ENCODE results near the gene CENPS.

CENPS gene

GRCh38 chr1:10430216-10431069 lies at the start of gene CENPS:
Gene CENPS (plus strand): TSS chr1:10430433. CDS start chr1:10430518, 85 bp downstream.
- peak; percentile 97 for TF ChIP-seq CTCF (IDR thresholded peaks at IDR 0.05; ENCODE audit: control insufficient read depth, extremely low read depth, insufficient read depth)
- H3K4me3 ChIP-seq (ENCODE audit: low read depth, low read length) = peak within 1 kb of the TSS; percentile 95
- peak; percentile 37 for DNase-seq (ENCODE audit: low read depth)

GRCh38 chr1:10380594-10381275 lies 49.5 kb upstream of the CENPS start:
- TF ChIP-seq CTCF (IDR thresholded peaks at IDR 0.05; ENCODE audit: control insufficient read depth, extremely low read depth, insufficient read depth) = no peak
- no peak for DNase-seq (ENCODE audit: low read depth)
- H3K4me3 ChIP-seq (ENCODE audit: low read depth, low read length) = no peak overlapping the region

GRCh38 chr1:10383630-10384029 lies 46.6 kb upstream of the CENPS start:
- no peak for TF ChIP-seq CTCF (IDR thresholded peaks at IDR 0.05; ENCODE audit: control insufficient read depth, extremely low read depth, insufficient read depth)
- DNase-seq (ENCODE audit: low read depth) = no peak
- H3K4me3 ChIP-seq (ENCODE audit: low read depth, low read length) = no peak overlapping the region

- H3K4me3 ChIP-seq (ENCODE audit: low read depth, low read length) = no peak overlapping the region
- DNase-seq (ENCODE audit: low read depth) = no peak
- TF ChIP-seq CTCF (IDR thresholded peaks at IDR 0.05; ENCODE audit: control insufficient read depth, extremely low read depth, insufficient read depth) = no peak
Measured at GRCh38 chr1:10384219-10384618, 46.0 kb upstream of the CENPS start.

GRCh38 chr1:10386761-10387676 lies 43.2 kb upstream of the CENPS start:
- no peak for TF ChIP-seq CTCF (IDR thresholded peaks at IDR 0.05; ENCODE audit: control insufficient read depth, extremely low read depth, insufficient read depth)
- no peak overlapping the region for H3K4me3 ChIP-seq (ENCODE audit: low read depth, low read length)
- DNase-seq (ENCODE audit: low read depth) = no peak

GRCh38 chr1:10387677-10388386 lies 42.4 kb upstream of the CENPS start:
- H3K4me3 ChIP-seq (ENCODE audit: low read depth, low read length) = no peak overlapping the region
- no peak for TF ChIP-seq CTCF (IDR thresholded peaks at IDR 0.05; ENCODE audit: control insufficient read depth, extremely low read depth, insufficient read depth)
- DNase-seq (ENCODE audit: low read depth) = no peak

All from LNCaP clone FGC (cell line).